ENCODE results near the gene GRIFIN. TPM values are rescaled to one million over a fixed set of nuclear protein-coding genes. Genes with fewer than 3 reads are reported as not detected.

Gene GRIFIN
- total RNA-seq, 2 donors from 2014 or later = not detected

- Histone ChIP-seq H3K4me1 (ENCODE audit: control insufficient read depth in 1 of 2, low read depth in 2 of 2) (no peaks in the 10 kb centered on the region), H3K27me3 (replicated peaks; ENCODE audit: insufficient read depth) (no peaks in the 10 kb centered on the region), H3K27ac (no peak overlapping the region), H3K36me3 (no peaks in the 10 kb centered on the region), H3K9me3 (no peaks in the 10 kb centered on the region), H3K4me3 (no peak overlapping the region)
- ATAC-seq (ENCODE audit: insufficient number of reproducible peaks, low FRiP score, low read depth) (no peak), DNase-seq (ENCODE audit: low spot score) (no peak)
- TF ChIP-seq, protein P1, sequence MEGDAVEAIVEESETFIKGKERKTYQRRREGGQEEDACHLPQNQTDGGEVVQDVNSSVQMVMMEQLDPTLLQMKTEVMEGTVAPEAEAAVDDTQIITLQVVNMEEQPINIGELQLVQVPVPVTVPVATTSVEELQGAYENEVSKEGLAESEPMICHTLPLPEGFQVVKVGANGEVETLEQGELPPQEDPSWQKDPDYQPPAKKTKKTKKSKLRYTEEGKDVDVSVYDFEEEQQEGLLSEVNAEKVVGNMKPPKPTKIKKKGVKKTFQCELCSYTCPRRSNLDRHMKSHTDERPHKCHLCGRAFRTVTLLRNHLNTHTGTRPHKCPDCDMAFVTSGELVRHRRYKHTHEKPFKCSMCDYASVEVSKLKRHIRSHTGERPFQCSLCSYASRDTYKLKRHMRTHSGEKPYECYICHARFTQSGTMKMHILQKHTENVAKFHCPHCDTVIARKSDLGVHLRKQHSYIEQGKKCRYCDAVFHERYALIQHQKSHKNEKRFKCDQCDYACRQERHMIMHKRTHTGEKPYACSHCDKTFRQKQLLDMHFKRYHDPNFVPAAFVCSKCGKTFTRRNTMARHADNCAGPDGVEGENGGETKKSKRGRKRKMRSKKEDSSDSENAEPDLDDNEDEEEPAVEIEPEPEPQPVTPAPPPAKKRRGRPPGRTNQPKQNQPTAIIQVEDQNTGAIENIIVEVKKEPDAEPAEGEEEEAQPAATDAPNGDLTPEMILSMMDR (IDR thresholded peaks at IDR 0.05) = no peak
Observed at GRCh38 chr7:2468227-2468626, 8.0 kb downstream of the GRIFIN start.

GRCh38 chr7:2466675-2467074, 9.5 kb downstream of the GRIFIN start:
- DNase-seq (ENCODE audit: low spot score) (no peak), ATAC-seq (ENCODE audit: insufficient number of reproducible peaks, low FRiP score, low read depth) (no peak)
- Histone ChIP-seq H3K4me3 (no peak overlapping the region), H3K9me3 (no peaks in the 10 kb centered on the region), H3K27ac (no peak overlapping the region), H3K4me1 (ENCODE audit: control insufficient read depth in 1 of 2, low read depth in 2 of 2) (no peaks in the 10 kb centered on the region), H3K27me3 (replicated peaks; ENCODE audit: insufficient read depth) (no peaks in the 10 kb centered on the region), H3K36me3 (no peaks in the 10 kb centered on the region)
- TF ChIP-seq, protein P1 (IDR thresholded peaks at IDR 0.05) = no peak

DNA sequence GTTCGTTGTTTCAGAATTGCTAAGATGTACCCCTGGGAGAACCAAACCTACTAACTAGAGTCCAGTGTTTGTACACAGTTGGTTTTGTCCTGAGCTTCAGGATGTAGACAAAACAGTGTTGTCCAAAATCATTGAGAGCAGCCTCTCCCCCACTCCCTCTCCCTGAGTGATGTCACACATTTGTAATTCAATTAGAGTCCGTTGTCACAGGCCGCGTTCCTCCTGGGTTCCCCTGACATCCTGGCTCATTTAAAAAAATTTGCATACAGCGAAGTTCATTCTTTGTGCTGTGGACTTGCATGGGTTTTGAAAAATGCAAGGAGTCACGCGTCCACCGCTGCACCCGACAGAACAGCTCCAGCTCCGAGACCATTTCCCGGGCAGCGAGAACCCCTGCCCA, 10.3 kb downstream of the GRIFIN start:
- H3K4me1 ChIP-seq (ENCODE audit: control insufficient read depth in 1 of 2, low read depth in 2 of 2) = no peaks in the 10 kb centered on the region
- ATAC-seq (ENCODE audit: insufficient number of reproducible peaks, low FRiP score, low read depth) = no peak
- TF ChIP-seq, protein P1 (IDR thresholded peaks at IDR 0.05) = no peak
- no peaks in the 10 kb centered on the region for H3K27me3 ChIP-seq (replicated peaks; ENCODE audit: insufficient read depth)
- no peak overlapping the region for H3K27ac ChIP-seq
- H3K9me3 ChIP-seq = no peaks in the 10 kb centered on the region
- no peaks in the 10 kb centered on the region for H3K36me3 ChIP-seq
- no peak overlapping the region for H3K4me3 ChIP-seq
- DNase-seq (ENCODE audit: low spot score) = no peak

DNA sequence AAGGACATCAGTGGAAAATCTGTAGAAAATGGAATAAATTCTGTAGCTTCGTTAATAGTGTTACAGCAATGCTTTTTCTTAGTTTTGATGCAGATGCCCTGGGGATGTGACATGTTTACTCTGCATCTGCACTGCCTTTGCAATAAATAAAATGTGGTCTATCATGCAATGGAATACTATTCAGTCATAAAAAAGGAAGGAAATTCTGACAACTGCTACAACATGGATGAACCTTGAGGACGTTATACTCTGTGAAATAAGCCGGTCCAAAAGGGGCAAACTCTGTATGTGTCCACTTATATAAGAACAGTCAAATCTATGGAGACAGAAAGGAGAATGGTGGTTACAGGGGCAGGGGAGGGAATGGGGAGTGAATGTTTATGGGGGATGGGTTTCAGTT, 13.5 kb downstream of the GRIFIN start:
- Histone ChIP-seq H3K36me3 (no peaks in the 10 kb centered on the region), H3K27ac (no peak overlapping the region), H3K4me1 (ENCODE audit: control insufficient read depth in 1 of 2, low read depth in 2 of 2) (no peaks in the 10 kb centered on the region), H3K27me3 (replicated peaks; ENCODE audit: insufficient read depth) (no peaks in the 10 kb centered on the region), H3K4me3 (no peak overlapping the region), H3K9me3 (no peaks in the 10 kb centered on the region)
- TF ChIP-seq, protein P1 (IDR thresholded peaks at IDR 0.05) = no peak
- no peak for DNase-seq (ENCODE audit: low spot score)
- no peak for ATAC-seq (ENCODE audit: insufficient number of reproducible peaks, low FRiP score, low read depth)

DNA sequence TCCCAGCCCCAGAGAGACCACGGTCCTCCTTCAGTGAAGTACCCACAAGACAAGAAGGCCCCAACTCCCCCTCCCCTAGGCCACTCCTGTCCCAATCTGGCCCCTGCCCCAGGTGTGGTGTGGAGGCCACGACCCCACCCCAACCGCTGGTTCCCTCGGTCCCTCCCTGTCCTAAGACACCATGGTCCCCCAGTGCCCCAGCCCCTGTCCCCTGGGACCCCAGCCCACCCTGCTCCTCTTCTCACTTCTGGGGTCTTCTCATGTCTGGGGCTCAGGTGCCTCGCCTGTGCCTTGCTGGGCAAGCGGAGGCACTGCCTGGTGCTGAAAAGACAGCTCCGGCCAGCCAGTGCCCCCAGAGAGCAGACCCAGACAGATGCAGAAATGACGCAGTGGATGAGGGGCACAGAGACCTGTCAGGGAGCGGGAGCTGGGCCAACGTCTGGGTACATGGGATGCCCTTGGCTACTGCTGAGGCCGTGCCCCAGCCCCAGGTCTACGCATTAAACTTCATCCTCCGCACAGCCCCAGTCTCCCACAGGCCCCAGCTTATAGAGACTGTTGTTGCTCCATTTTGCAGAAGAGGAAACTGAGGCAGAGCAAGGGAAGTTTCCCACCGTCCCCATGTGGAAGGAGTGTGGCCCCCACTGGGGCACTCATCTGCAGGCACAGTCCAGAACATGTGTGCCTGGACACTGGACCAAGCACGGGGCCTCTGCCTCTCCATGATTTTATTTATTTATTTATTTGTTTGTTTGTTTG, 14.8 kb downstream of the GRIFIN start:
- no peak for ATAC-seq (ENCODE audit: insufficient number of reproducible peaks, low FRiP score, low read depth)
- no peak for DNase-seq (ENCODE audit: low spot score)
- Histone ChIP-seq H3K36me3 (no peaks in the 10 kb centered on the region), H3K27ac (no peak overlapping the region), H3K4me1 (ENCODE audit: control insufficient read depth in 1 of 2, low read depth in 2 of 2) (no peaks in the 10 kb centered on the region), H3K27me3 (replicated peaks; ENCODE audit: insufficient read depth) (no peaks in the 10 kb centered on the region), H3K4me3 (no peak overlapping the region), H3K9me3 (no peaks in the 10 kb centered on the region)
- TF ChIP-seq, protein P1 (IDR thresholded peaks at IDR 0.05) = no peak
